Astrocyte (in vitro differentiated cells and primary cell): Measurements from ENCODE around the gene NTN3.

Experiments used
- CTCF ChIP-seq: IDR thresholded peaks from 2 replicates; pipeline ENCODE4 v1.5.1; 2011; ENCODE audit warnings: low read depth, mild to moderate bottlenecking, inconsistent platforms, low read length, moderate library complexity; ENCODE audit not compliant: insufficient read depth
- EZH2 ChIP-seq: IDR thresholded peaks from 2 replicates; pipeline ENCODE4 v1.6.1; 2012; ENCODE audit warnings: mild to moderate bottlenecking, low read length, inconsistent platforms; ENCODE audit not compliant: insufficient read depth

- TF ChIP-seq EZH2: no peak
- TF ChIP-seq CTCF: no peak
Measured at GRCh38 chr16:2465653-2466415, 5.3 kb upstream of the NTN3 start.
